CD4-positive, CD25-positive, alpha-beta regulatory T cell (primary cell): Measurements from ENCODE around the gene PAFAH1B1. TPM values are rescaled to one million over a fixed set of nuclear protein-coding genes. Genes with fewer than 3 reads are reported as not detected.

Experiments
- ATAC-seq, 2 donors: fragments of 150-1000 bp; cut with Tn5 transposase; one replicate each; pipeline ENCODE4 v1.10.0; 2021; ENCODE audit warnings: low read depth in 2 of 2, moderate number of reproducible peaks in 2 of 2, moderate library complexity in 1 of 2
- DNase-seq, 3 donors: peaks; one replicate each; pipeline versions ENCODE4 v3.0.0 to v3.0.0-alpha.2; 2012 to 2022; ENCODE audit warnings: mixed read lengths in 1 of 3
- H3K27ac ChIP-seq: one replicate; pipeline ENCODE4 v1.7.0; 2013; ENCODE audit warnings: mild to moderate bottlenecking, low read length; ENCODE audit not compliant: insufficient read depth, poor library complexity, severe bottlenecking
- H3K27me3 ChIP-seq: one replicate; pipeline ENCODE4 v1.7.0; 2013; ENCODE audit warnings: low read length; ENCODE audit not compliant: control insufficient read depth, insufficient read depth
- H3K36me3 ChIP-seq: one replicate; pipeline ENCODE4 v1.7.0; 2013; ENCODE audit warnings: mild to moderate bottlenecking, low read length, moderate library complexity; ENCODE audit not compliant: control insufficient read depth, insufficient read depth
- H3K4me1 ChIP-seq: 2 replicates; pipeline ENCODE4 v1.7.0; 2013; ENCODE audit warnings: mild to moderate bottlenecking, low read length; ENCODE audit not compliant: insufficient read depth, control insufficient read depth, poor library complexity, severe bottlenecking
- H3K4me3 ChIP-seq: one replicate; pipeline ENCODE4 v1.7.0; 2013; ENCODE audit warnings: low read depth, mild to moderate bottlenecking, low read length, moderate library complexity
- H3K9me3 ChIP-seq, 2 experiments: 1 replicate in 1 of 2; 2 replicates in 1 of 2; pipeline ENCODE4 v1.7.0; 2013; ENCODE audit warnings: low read length in 2 of 2, mild to moderate bottlenecking in 1 of 2, moderate library complexity in 1 of 2; ENCODE audit not compliant: control insufficient read depth in 2 of 2
- H3K27ac Mint-ChIP-seq, 3 donors: one replicate each; pipeline ENCODE4 v1.8.0; 2020 to 2022; ENCODE audit warnings: mild to moderate bottlenecking in 3 of 3, mixed read lengths in 3 of 3, moderate library complexity in 2 of 3
- H3K27me3 Mint-ChIP-seq: one replicate; pipeline ENCODE4 v1.8.0; 2022; ENCODE audit warnings: mild to moderate bottlenecking, mixed read lengths
- H3K36me3 Mint-ChIP-seq: one replicate; pipeline ENCODE4 v1.8.0; 2020; ENCODE audit warnings: mixed read lengths
- H3K4me1 Mint-ChIP-seq, 4 donors: one replicate each; pipeline ENCODE4 v1.8.0; 2020 to 2022; ENCODE audit warnings: mixed read lengths in 4 of 4, mild to moderate bottlenecking in 1 of 4
- H3K4me3 Mint-ChIP-seq, 4 donors: one replicate each; pipeline ENCODE4 v1.8.0; 2020 to 2022; ENCODE audit warnings: mild to moderate bottlenecking in 4 of 4, mixed read lengths in 4 of 4, moderate library complexity in 3 of 4
- H3K9me3 Mint-ChIP-seq, 7 donors: one replicate each; pipeline ENCODE4 v1.8.0; 2020 to 2022; ENCODE audit warnings: mixed read lengths in 7 of 7, mild to moderate bottlenecking in 3 of 7, moderate library complexity in 2 of 7
- polyA plus RNA-seq, 4 donors: library from polyadenylated mRNA; unstranded; fragments of 300-500 nt; fragmentation: Illumina TruSeq; gene quantifications; one replicate each; pipeline ENCODE4 v1.2.3, GENCODE V29; 2021
- total RNA-seq: library from RNA; stranded (reverse); gene quantifications from one replicate; pipeline ENCODE4 v1.2.3, GENCODE V29; 2022

Gene PAFAH1B1
- total and polyA plus RNA-seq, 5 donors from 2014 or later, result 20.6 to 174 (median 33.6) TPM

DNA sequence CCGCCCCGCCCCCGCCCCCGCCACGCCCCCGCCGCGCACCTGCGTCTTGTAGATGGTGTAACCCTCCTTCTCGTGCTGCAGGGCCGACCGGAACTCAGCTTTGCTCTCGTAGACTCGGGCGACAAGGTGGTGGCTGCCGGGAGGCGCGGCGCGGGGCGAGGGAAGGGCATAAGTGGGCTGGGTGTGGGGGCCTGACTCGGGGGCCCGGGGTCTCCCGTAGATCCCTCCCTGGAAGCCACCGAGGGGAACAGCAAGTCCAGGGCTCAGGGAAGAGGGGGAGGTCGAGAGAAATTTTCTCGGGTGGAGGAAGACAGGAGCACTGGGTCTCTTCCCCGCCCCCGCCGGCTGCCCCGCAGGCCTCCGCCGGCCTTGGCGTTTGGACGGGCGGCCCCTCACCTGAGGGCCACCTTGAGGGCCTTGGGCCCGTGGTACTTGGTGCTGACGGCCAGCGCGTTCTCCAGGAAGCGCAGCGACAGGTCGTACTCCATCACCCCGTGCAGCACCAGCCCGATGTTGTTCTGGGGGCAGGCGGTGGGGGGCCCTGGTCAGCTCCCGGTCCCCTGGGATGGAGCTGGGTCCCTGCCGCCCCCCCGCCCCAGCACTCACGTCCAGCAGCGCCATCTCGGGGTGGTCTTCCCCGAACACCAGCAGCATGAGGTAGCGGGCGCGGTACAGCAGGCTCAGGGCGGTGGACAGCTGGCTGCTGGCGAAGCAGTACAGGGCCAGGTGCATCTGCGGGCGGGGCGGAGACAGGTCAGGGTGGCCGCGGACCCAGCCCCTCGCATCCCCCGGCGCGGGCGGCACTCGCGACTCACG is 98.7 kb downstream of the PAFAH1B1 start:
- Mint-ChIP-seq H3K27me3 (no peaks in the 10 kb centered on the region), H3K4me1 (peaks cover 0 to 3% (median 0%) of the 10 kb centered on the region in 4 donors), H3K9me3 (peaks cover 0 to 1% (median 0%) of the 10 kb centered on the region in 7 donors), H3K27ac (no peak overlapping the region), H3K36me3 (no peaks in the 10 kb centered on the region), H3K4me3 (no peak overlapping the region)
- ATAC-seq, result no peak
- Histone ChIP-seq H3K9me3 (no peaks in the 10 kb centered on the region), H3K36me3 (peaks cover 7% of the 10 kb centered on the region), H3K4me3 (no peak overlapping the region), H3K27me3 (no peaks in the 10 kb centered on the region), H3K27ac (no peak overlapping the region), H3K4me1 (no peaks in the 10 kb centered on the region)
- no peak for DNase-seq

DNA sequence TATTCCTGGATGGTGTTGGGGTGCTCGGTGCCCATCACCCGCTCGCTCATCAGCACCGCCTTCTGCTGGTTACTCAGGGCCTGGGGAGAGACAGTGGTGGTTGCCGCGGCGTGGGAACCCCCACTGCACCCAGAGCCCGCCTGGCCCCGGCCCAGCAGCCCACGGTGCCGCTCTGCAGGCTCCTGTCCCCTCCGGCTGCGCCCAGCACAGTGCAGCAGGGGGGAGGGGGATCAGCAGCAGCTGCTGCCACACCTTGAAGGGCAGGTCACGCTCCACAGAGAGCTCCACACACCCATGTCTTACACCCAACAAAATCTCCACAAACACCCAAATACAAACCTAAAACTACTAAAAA is 99.3 kb downstream of the PAFAH1B1 start:
- H3K36me3 ChIP-seq, result peaks cover 7% of the 10 kb centered on the region
- no peaks in the 10 kb centered on the region for H3K36me3 Mint-ChIP-seq
- DNase-seq (no peak), ATAC-seq (no peak)
- H3K27me3 ChIP-seq, result no peaks in the 10 kb centered on the region
- no peaks in the 10 kb centered on the region for H3K4me1 ChIP-seq
- H3K27me3 Mint-ChIP-seq, result no peaks in the 10 kb centered on the region
- H3K9me3 ChIP-seq, result no peaks in the 10 kb centered on the region
- no peak overlapping the region for H3K4me3 Mint-ChIP-seq
- no peak overlapping the region for H3K27ac Mint-ChIP-seq
- H3K4me3 ChIP-seq, result no peak overlapping the region
- peaks cover 0 to 3% (median 0%) of the 10 kb centered on the region in 4 donors for H3K4me1 Mint-ChIP-seq
- H3K9me3 Mint-ChIP-seq, result peaks cover 0 to 1% (median 0%) of the 10 kb centered on the region in 7 donors
- H3K27ac ChIP-seq, result no peak overlapping the region

- Mint-ChIP-seq H3K27me3 (no peaks in the 10 kb centered on the region), H3K27ac (no peak overlapping the region), H3K36me3 (no peaks in the 10 kb centered on the region), H3K9me3 (peaks cover 0 to 1% (median 0%) of the 10 kb centered on the region in 7 donors), H3K4me1 (peaks cover 0 to 3% (median 0%) of the 10 kb centered on the region in 4 donors), H3K4me3 (no peak overlapping the region)
- H3K27me3 ChIP-seq, result no peaks in the 10 kb centered on the region
- H3K4me1 ChIP-seq, result no peaks in the 10 kb centered on the region
- ATAC-seq, result peak in 1 of 2 donors; percentile 18
- H3K9me3 ChIP-seq, result no peaks in the 10 kb centered on the region
- peaks cover 10% of the 10 kb centered on the region for H3K36me3 ChIP-seq
- no peak for DNase-seq
- H3K27ac ChIP-seq, result no peak overlapping the region
- no peak overlapping the region for H3K4me3 ChIP-seq
Measured at GRCh38 chr17:2693561-2694380, 100.3 kb downstream of the PAFAH1B1 start.

GRCh38 chr17:2694381-2695242 is 101.2 kb downstream of the PAFAH1B1 start:
- H3K27ac ChIP-seq, result no peak overlapping the region
- no peak for DNase-seq
- H3K27me3 ChIP-seq, result no peaks in the 10 kb centered on the region
- H3K4me1 ChIP-seq, result no peaks in the 10 kb centered on the region
- no peak overlapping the region for H3K4me3 ChIP-seq
- H3K9me3 Mint-ChIP-seq, result no peaks in the 10 kb centered on the region
- H3K9me3 ChIP-seq, result no peaks in the 10 kb centered on the region
- no peaks in the 10 kb centered on the region for H3K27me3 Mint-ChIP-seq
- no peak overlapping the region for H3K27ac Mint-ChIP-seq
- no peak overlapping the region for H3K4me3 Mint-ChIP-seq
- H3K36me3 ChIP-seq, result peaks cover 10% of the 10 kb centered on the region
- no peak for ATAC-seq
- no peaks in the 10 kb centered on the region for H3K36me3 Mint-ChIP-seq
- no peaks in the 10 kb centered on the region for H3K4me1 Mint-ChIP-seq

DNA sequence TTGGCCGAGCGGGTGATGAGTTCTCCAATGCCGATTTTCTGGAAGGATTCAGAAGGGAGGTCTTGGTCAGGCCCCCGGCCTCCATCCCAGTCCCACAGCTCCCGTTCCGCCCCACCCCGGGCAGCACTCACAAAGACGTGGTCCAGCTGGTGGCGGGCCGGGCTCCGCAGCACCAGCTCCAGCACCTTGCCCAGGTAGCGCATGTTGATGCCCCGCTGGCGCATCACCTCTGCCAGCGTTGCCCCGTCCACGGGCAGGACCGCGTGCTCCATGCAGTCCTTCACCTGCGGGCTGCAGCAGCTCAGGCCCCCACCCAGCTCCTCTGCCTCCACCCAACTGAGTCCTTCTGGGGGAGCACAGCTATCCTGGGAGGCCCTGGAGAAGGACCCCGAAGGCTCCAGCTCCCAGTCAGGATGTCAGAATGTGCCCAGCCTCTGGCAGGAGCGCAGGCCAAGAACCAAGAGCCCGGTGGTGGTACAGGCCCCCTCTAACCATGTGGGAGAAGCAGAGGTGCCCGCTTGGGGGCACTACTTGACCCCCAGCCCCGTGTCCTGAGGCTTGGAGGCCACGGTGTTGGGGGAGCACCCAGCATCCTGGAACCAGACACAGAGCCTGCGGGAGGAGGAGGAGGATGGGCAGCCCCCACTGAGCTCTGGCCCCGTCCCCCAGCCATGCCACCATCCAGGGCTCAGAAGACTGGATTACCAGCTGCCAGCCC is 101.9 kb downstream of the PAFAH1B1 start:
- Mint-ChIP-seq H3K4me3 (no peak overlapping the region), H3K27me3 (no peaks in the 10 kb centered on the region), H3K27ac (peak overlapping the region in 1 of 3 donors; percentile 74), H3K4me1 (no peaks in the 10 kb centered on the region), H3K9me3 (no peaks in the 10 kb centered on the region), H3K36me3 (no peaks in the 10 kb centered on the region)
- Histone ChIP-seq H3K36me3 (peaks cover 14% of the 10 kb centered on the region), H3K9me3 (no peaks in the 10 kb centered on the region), H3K27me3 (no peaks in the 10 kb centered on the region), H3K4me3 (no peak overlapping the region), H3K4me1 (no peaks in the 10 kb centered on the region), H3K27ac (no peak overlapping the region)
- no peak for ATAC-seq
- no peak for DNase-seq

DNA sequence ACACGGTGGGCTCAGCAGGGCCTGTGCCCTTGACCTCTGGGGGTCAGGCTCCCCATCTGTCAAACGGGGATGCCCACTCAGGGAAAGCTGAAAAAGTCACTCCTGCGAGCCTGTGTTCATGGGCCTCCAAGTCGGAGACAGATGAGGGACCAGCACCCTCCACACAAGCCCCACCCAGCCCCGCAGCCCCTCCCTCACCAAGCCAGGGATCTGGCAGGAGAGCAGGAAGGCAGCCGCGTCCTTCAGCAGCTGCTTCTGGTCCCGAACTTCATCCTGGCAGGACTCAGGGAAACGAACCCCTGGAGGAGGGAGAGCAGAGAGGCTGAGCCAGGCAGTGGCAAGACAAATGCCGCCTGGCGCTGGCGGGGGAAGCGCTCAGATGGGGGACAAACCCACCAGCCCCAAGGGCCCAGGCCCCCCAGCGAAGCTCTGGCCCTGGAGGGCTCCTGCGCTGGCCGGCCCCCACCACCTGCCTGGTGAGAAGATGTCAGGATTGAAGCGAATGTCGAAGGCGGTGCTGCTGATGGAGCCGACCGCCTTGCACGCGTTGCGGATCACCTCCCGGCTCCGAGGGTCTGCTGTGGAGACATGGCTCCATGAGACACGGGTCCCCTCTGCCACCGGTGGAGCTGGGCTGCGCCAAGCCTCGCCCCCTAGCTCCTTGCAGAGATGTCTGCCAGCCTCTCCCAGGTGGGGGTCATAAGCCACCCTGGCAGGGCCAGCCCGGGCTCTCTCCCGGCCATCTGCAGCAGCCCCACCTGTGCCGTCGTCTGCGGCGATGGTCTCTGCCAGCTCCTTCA is 102.7 kb downstream of the PAFAH1B1 start:
- Mint-ChIP-seq H3K4me3 (no peak overlapping the region), H3K9me3 (no peaks in the 10 kb centered on the region), H3K27me3 (no peaks in the 10 kb centered on the region), H3K4me1 (no peaks in the 10 kb centered on the region), H3K36me3 (no peaks in the 10 kb centered on the region), H3K27ac (no peak overlapping the region)
- Histone ChIP-seq H3K4me1 (no peaks in the 10 kb centered on the region), H3K9me3 (no peaks in the 10 kb centered on the region), H3K27ac (no peak overlapping the region), H3K27me3 (no peaks in the 10 kb centered on the region), H3K4me3 (no peak overlapping the region), H3K36me3 (peaks cover 19% of the 10 kb centered on the region)
- ATAC-seq (no peak), DNase-seq (no peak)
